Measurements from ENCODE around the gene GGCX.

DNA sequence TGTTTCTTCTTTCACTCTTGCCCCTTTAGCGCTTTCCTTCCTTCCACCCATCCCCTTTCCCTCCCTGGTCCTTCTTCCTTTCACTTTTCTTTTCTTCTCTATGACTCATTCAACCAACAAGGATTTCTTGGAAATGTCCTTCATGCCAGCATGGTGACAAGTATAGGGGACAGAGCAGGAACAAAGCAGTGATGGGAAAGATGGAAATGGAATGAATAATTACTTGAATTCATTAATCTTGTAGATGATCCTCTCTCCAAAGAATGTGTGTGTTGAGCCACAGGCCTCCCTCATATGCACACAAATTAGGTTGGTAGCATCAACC lies 24.4 kb upstream of the GGCX start:
- no peak for TF ChIP-seq SUZ12 (IDR thresholded peaks at IDR 0.05; ENCODE audit: extremely low read depth, insufficient read depth, insufficient read length)
- TF ChIP-seq YY1 (IDR thresholded peaks at IDR 0.05; ENCODE audit: insufficient read depth, insufficient read length), result no peak
- TF ChIP-seq ZNF274 (IDR thresholded peaks at IDR 0.05; ENCODE audit: low read depth, low read length), result no peak
